NB4 (cell line): Measurements from ENCODE around the gene SAMD11.

Source experiments
- DNase-seq: peaks from one replicate; pipeline ENCODE4 v3.0.0; 2010; ENCODE audit warnings: low read depth
- H3K4me3 ChIP-seq: one replicate; pipeline ENCODE4 v1.5.1; 2011; ENCODE audit warnings: mild to moderate bottlenecking, low read depth, low read length, moderate library complexity
- CTCF ChIP-seq: IDR thresholded peaks from one replicate; pipeline ENCODE4 v1.5.1; 2012; ENCODE audit warnings: low read depth, low read length
- MAX ChIP-seq: IDR thresholded peaks from 2 replicates; pipeline ENCODE4 v1.6.1; 2011; ENCODE audit warnings: low read depth, low read length
- MYC ChIP-seq: IDR thresholded peaks from 2 replicates; pipeline ENCODE4 v1.6.1; 2011; ENCODE audit warnings: low read depth, low read length
- POLR2A ChIP-seq: IDR thresholded peaks from 2 replicates; pipeline ENCODE4 v1.6.1; 2011; ENCODE audit warnings: mild to moderate bottlenecking; ENCODE audit not compliant: insufficient read length; ENCODE audit errors: extremely low read depth

Gene SAMD11

GRCh38 chr1:929712-930632, 6.2 kb downstream of the SAMD11 start:
- H3K4me3 ChIP-seq, result no peak overlapping the region
- no peak for TF ChIP-seq POLR2A
- no peak for TF ChIP-seq MAX
- TF ChIP-seq MYC, result no peak
- TF ChIP-seq CTCF, result no peak
- DNase-seq, result no peak

- TF ChIP-seq MAX (no peak), CTCF (no peak), MYC (no peak), POLR2A (no peak)
- no peak overlapping the region for H3K4me3 ChIP-seq
- no peak for DNase-seq
Measured at GRCh38 chr1:930633-931138, 7.0 kb downstream of the SAMD11 start.

- DNase-seq, result no peak
- H3K4me3 ChIP-seq, result no peak overlapping the region
- no peak for TF ChIP-seq POLR2A
- no peak for TF ChIP-seq MAX
- TF ChIP-seq MYC, result no peak
- no peak for TF ChIP-seq CTCF
Measured at GRCh38 chr1:931380-932172, 7.9 kb downstream of the SAMD11 start.

GRCh38 chr1:932173-932510, 8.4 kb downstream of the SAMD11 start:
- H3K4me3 ChIP-seq, result no peak overlapping the region
- TF ChIP-seq POLR2A, result no peak
- TF ChIP-seq MYC, result no peak
- no peak for TF ChIP-seq CTCF
- TF ChIP-seq MAX, result no peak
- no peak for DNase-seq

GRCh38 chr1:932776-933602, 9.3 kb downstream of the SAMD11 start:
- TF ChIP-seq POLR2A, result no peak
- TF ChIP-seq MYC, result no peak
- TF ChIP-seq MAX, result no peak
- DNase-seq, result no peak
- no peak overlapping the region for H3K4me3 ChIP-seq
